Measurements from ENCODE around the gene FBXW7.
"Not testable (repeated sequence)": the region's sequence is repeated elsewhere in the genome, so short reads cannot be mapped to it uniquely, and the experiment has no call there.

Gene FBXW7

DNA sequence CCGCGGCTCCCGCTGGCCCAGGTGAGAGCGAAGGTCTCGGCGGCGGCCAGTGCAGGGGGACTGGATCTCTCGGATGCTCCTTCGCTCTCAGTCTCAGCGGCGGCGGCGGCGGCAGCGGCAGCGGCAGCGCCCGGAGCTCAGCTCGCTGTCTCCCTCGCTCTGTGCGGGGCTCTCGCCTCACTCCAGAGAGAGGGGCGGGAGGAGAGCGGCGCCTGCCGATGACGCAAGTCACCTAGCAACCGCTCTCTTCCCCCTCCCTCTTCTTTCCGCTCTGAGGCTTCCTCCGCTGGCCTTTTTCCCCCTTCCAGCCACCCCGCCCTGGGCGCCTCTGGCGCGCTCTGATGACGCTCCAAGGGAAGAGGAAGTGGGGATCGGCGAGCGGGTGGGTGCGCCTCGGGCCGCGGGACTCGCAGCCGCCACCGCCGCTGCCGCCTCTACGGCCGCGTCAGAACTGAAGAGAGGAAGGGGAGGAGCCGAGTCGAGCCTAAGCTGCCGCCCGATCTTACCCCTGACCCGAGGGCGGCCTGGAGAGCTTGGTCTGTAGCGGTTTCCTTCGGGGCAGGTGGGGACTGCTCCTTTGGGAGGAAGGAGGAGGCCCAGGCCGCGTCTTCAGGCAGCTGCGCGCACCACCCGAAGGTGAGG lies at the start of gene FBXW7:
Gene FBXW7, minus strand, starts transcription at position 190 of the 642 bp plus-strand sequence. CDS start 124,289 bp downstream, outside the sequence.
- peak; percentile 99 for DNase-seq (ENCODE audit: low spot score)

DNA sequence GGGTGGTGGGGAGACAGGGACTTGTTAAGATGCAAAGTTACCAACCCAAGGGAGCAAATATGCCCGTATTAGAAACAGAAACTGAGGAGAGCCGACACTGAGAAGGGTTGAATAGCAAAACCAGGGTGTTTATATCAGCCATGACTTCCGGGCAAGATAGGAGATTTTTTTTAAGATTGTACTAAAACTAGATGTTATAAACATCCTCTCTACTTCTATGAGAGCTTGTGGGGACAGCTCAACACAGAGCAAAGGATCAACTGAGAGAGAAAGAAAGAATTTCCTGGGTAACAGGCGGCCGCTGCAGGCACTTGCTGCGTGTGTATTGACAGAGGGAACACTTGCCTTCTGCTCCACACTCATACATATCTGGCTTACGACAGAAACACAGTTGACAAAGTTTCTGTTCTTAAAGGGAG lies 49.1 kb upstream of the FBXW7 start:
- DNase-seq (ENCODE audit: low spot score), result peak; percentile 24

- no peak for DNase-seq (ENCODE audit: low spot score)
Measured at GRCh38 chr4:152581536-152582160, 45.8 kb upstream of the FBXW7 start.

- no peak for DNase-seq (ENCODE audit: low spot score)
Measured at GRCh38 chr4:152579916-152580315, 44.0 kb upstream of the FBXW7 start.

DNA sequence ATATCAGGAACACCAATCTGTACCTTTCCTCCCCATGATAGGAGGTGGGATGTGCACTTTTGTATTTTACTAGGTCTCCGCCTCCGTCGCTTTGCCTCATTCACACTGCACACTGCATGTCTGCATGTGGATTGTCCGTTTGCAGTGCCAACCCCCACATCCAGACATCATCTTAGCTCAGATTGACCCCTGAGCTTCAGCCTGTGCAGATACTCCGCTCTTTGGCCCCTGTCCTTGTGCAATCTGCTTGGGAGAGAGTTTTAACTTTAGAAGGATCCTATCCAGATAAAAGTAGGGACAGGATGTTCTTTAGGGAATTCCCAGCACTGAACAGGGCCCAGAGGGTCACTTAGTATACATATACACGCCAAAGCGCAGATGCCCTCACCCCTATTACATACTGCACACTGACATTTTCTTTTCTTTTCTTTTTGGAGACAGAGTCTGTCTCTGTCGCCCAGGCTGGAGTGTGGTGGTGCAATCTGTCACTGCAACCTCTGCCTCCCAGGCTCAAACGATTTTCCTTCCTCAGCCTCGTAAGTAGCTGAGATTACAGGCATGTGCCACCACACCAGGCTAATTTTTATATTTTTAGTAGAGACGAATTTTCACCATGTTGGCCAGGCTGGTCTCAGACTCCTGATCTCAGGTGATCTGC lies 43.3 kb upstream of the FBXW7 start:
- DNase-seq (ENCODE audit: low spot score), result no peak

DNA sequence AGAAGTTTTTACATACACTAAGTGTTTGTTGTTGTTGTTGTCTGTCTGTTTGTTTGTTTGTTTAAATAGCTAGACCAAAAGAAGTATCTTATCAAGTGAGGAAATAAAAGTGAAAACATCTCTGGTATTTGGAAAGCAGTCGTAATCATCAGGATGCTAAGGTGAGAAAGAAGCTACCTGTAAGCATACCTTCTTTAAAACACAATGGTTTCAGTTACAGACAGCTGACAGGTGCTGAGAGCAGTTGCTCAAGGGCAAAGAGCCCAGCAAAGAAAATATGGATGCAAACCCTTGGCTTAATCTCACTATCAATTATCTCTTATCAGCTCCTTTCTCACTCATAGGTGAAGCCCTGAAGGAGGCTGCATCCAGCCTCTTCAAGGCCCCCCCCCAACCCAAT lies 42.8 kb upstream of the FBXW7 start:
- no peak for DNase-seq (ENCODE audit: low spot score)

DNA sequence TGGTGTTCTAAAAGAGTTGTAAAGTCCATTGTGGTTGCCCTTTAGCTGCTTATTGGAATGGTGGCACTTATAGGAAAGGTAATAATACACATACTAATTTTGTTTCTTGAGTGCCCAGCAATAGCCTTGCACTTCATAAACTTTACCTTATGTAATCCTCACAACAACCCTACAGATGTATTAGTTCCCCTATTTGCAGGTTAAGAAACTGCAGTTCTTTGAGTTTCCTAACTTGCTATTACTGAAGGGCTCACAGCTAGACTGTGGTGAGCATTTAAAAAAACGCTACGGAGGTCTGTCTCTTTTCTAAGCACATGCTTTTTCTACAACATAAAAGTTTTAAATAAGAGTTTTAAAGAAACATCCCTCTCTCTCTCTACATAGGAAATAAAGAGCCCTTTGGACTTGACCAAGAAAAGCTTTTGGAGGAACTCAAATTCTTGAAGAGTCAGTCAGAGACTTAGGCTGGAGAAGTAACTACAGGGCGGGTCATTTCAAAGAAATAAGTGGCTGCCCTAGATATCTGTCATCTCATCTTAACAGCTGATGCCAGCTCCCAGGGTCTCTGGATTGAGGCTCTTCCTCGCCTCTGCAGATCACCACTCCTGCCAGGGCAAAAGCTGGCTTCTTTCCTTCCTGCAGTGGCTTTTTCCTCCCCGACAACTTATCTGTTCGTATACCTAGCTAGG lies 42.0 kb upstream of the FBXW7 start:
- DNase-seq (ENCODE audit: low spot score), result no peak

DNA sequence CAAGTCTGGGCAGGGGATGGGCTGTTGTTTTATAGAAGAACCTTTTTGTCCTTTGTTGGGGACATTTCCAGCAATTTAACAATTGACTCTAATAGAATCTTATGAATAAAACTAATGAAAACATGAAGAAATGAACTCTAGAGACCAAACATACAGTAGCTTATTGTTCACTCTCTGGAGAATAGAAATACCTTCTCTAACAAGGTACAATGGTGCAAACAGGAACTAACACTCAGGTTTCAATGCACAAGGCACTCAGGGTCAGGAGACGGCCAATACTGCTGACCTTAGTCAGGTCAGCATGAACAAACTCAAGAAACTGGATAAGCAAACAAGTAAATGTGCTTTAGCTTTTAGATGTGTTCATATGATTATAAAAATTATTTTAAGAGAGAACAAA lies 39.6 kb upstream of the FBXW7 start:
- no peak for DNase-seq (ENCODE audit: low spot score)

DNA sequence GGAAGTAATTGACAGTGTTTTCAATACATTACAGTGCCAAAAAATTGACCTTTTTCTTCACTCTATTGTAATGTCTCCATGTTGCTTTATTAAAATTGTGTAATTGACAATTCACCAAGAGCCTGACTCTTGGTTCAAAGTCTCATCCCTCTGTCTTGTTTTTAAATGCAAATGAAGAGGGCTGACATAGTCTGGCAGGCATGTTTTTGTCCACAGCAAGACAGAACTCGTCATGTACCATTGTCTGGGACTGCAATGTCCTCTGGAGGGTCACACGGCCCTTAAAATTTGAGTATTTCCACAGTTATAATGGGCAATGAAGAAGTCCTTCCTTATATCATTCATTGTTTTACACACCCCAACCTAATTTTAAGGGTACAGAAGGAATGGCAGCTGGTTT lies 38.0 kb upstream of the FBXW7 start:
- no peak for DNase-seq (ENCODE audit: low spot score)

- DNase-seq (ENCODE audit: low spot score), result no peak
Measured at GRCh38 chr4:152572417-152573086, 36.7 kb upstream of the FBXW7 start.

GRCh38 chr4:152571770-152572169 lies 35.9 kb upstream of the FBXW7 start:
- no peak for DNase-seq (ENCODE audit: low spot score)

DNA sequence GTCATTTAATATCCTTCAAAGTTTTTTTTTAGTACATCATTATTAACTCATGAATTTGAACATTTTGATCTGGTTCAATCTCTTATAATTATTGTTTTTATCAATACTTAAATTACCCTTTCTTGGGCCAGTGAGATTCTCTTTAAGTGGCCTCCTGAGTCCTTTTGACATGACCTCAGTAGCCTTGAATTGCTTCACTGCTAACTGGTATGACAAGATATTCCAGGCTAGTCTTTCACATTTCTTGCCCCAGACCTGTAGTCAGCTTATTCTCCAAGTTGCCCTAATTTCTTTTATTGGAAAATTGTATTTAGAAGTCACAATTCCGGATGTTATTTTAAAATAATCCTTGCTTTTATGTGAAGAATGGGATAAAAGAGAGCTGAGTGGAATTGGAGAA lies 35.4 kb upstream of the FBXW7 start:
- no peak for DNase-seq (ENCODE audit: low spot score)

DNA sequence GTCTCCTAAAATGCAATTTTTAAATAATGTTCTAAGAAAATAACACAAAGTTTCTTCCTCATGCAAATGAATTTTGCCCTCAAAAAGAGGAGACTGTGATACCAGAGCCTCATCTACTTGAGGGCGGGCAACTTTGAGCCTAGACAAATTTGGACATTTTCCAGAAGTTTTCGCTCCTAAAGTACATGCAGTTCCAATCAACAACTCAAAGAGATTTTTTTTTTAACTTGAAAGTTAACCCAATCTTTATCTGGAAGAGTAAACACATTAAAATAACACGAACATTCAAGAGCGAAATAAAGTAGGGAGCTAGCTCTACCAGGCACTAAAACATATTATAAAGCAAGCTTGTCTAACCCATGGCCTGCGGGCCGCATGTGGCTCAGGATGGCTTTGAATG lies 29.4 kb upstream of the FBXW7 start:
- no peak for DNase-seq (ENCODE audit: low spot score)

GRCh38 chr4:152564336-152564735 lies 28.4 kb upstream of the FBXW7 start:
- DNase-seq (ENCODE audit: low spot score), result no peak

DNA sequence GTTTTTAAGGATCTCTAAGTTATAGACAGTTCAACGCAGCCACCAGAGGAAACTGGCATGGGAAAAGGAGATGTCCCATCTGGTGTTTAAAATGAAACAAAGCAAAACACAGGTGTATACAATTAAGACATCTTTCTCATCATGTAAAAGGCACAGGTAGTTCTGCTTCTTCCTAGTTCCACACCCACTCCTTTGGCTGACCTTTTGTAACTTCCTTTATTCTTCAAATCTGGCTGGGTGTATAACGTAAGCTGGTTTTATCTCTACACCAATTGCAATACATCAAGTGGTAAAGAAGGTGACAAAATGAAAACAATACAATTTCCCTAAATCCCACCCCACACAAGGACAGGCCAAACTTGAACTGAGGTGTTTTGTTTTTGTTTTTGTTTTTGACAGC lies 27.3 kb upstream of the FBXW7 start:
- no peak for DNase-seq (ENCODE audit: low spot score)

GRCh38 chr4:152559641-152560040 lies 23.7 kb upstream of the FBXW7 start:
- DNase-seq (ENCODE audit: low spot score), result no peak

GRCh38 chr4:152558396-152558795 lies 22.5 kb upstream of the FBXW7 start:
- no peak for DNase-seq (ENCODE audit: low spot score)

DNA sequence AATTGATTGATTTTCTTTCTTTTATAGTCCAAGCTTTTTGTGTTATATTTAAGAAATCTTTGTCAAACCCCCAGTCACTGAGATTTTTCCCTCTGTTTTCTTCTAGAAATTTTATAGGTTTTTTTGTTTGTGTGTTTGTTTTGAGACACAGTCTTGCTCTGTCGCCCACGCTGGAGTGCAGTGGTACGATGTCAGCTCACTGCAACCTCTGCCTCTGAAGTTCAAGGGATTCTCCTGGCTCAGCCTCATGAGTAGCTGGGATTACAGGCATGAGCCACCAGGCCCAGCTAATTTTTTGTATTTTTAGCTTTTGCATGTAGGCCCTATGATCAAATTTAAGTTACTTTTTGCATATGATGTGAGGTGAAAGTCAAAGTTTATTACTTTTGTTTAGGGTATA lies 20.9 kb upstream of the FBXW7 start:
- no peak for DNase-seq (ENCODE audit: low spot score)

DNA sequence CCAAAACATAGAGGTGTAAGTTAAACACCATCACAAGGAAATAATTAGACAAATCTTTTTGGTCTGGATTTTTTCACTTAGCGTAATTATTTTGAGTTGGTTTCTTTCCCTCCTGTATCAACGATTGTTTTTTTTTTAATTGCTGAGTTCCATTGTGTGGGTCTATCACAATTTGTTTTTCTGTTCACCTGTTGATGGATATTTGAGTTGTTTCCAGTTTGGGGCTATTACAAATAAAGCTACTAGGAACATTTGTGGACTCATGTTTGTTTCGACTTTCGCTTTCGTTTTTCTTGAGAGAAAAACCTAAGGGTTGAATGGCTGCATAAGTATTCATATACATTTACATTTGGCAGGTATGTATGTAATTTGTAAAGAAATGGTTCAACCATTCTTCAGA lies 20.4 kb upstream of the FBXW7 start:
- no peak for DNase-seq (ENCODE audit: low spot score)

DNA sequence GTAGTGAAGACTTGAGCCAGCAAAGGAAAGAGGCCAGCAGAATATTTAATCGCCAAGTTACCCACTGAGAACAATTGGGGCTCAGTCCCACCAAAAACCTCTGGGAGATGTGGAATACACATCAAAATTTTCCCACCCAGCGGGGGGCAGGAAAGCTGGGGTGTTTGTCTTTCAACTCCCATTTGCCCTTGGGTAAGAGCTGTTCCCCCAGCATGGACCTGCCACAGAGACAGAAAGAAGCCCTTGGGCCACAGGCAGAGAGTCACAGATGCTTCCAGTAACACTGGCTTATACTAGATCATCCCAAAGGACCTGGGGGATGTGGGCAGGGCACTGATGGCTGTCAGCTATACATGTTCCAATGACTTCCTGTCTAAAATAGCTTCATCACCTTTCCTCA lies 18.9 kb upstream of the FBXW7 start:
- no peak for DNase-seq (ENCODE audit: low spot score)

- not testable (repeated sequence) for DNase-seq (ENCODE audit: low spot score)
Measured at GRCh38 chr4:152550687-152551086, 14.8 kb upstream of the FBXW7 start.

- no peak for DNase-seq (ENCODE audit: low spot score)
Measured at GRCh38 chr4:152545088-152545487, 9.2 kb upstream of the FBXW7 start.
